Measurements from ENCODE around the gene HOXA11.

Gene HOXA11

DNA sequence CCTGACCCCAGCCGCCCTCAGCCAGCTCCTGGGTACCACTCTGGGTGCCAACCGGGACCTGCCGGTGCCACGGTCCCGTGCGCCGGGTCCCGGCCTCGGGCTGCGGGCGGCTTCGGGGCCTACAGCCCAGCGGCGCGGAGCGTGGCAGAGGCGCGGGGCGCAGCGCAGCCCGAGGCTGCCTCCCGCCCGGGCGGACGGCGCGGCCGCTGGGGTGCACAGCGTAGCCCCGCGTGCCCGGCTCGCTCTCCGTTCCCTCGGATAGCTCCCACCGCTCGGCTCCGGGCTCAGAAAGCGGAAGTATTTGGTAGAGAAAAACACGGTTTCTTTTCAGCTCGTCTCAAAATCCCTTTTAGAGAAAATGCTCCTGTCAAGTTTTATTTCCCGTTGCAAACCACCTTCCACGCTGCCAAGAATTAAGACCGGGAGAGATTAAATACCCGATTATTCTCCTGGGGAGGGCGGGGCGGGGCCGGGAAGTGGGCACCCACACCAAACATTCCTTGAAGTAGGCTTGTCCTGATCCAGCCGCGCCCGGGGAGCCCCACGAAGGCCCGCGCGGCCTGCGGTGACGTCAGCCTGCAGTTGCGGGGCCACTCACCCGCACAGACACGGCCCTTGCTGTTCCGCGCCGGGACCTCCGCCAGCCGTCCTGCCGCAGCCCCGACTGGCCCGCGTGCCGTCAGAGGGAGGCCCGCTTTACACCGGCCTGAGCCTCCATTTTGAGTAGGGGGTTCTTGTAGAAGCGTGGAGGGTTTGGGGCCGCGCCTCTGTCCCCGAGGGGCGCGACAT, 7.7 kb upstream of the HOXA11 start:
- no peak for DNase-seq

DNA sequence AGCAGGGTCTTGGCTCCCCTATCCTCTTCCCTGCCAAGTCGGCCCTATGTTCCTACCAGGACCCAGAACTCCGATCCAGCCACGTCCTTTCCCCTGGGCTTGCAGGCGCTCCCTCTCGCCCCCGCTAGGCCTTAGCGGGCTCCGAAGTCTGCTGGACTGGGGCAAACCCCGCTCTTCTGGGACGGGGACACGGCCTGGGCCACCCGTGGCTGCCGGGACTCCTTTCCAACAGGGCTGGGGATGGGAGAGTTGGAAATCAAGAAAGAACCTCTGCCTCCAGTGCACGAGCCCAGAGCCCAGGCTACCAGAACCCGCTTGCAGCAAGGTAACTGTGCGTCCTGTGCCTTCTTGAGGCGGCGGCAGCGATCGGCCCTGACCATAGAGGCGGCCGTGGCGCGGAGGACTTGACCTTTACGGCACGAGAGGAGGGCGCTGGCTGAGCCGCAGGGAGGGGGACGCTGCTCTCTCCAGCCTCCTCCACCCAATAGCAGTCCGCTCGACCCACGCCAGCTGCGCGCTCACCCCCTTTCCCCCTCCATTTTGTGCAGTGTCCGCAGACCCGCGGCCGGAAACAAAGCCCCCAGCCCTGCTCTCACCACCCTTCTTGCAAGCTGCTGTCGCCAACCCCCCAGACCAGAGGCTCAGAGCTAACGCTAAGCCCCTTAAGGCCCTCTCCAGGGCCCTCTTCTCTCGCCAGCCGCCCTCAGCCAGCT, 7.0 kb upstream of the HOXA11 start:
- no peak for DNase-seq

DNA sequence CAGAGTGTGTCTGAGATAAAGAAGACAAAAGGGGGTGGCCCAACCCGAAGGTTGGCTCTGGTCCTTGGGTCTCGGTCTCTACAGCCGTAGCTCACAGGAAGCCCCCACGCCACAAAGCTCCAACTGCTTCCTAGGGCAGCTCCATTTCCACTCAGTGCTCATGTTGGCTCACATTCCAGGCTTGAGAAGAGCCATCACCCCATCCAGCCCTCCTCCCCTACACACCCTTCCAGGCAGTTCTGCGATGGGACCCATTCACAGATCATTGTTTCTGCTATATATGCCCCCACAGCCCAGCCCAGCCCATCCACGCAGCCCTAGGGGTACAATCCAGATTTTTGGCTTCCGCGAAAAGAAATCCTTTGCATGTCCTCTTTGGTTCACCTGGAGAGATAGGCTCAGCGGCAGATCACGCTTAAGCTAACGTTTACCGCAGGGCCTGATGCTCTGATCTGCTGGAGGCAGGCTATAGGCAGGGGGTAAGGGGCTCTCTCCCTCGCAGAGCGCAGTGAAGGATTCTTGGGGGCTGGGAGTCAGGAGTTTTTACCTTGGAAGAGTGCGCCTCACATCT, 6.2 kb upstream of the HOXA11 start:
- no peak for DNase-seq

DNA sequence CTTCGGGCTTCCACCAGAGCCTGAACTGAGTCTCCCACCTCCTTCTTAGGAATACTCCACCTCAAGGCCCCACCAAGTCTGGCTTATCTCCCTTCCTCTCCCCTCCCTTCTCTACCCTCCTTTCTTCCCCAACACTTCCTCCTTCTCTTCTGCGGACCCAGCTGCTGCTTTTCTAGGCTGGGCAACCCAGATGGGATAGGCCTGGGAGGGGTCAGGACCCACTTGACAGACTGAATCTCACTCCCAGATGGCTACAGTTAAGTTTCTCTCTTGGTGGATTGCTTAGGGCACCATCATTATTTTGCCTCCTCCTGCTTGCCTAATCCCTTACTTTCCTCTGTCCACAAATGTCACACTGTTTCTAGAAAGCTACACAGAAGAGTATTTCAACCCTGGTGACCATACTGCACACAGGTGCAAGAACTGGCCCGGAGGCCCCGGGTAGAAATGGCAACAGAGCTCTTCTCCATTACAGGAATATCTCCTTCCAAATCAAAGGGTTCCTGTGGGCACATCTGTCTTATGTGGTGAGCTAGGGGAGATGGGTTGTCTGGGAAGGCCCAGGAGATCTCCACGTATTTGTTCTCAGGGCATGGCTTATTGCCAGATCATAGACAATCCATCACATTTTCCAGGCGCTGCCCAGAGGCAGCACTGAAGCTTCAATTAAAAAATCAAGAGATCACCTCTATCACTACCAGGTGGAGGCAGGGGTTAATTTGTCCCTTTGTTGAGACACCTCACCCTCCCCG, 5.1 kb upstream of the HOXA11 start:
- no peak for DNase-seq

GRCh38 chr7:27189295-27189996, 4.4 kb upstream of the HOXA11 start:
- no peak for DNase-seq

- no peak for DNase-seq
Observed at GRCh38 chr7:27188386-27189294, 3.6 kb upstream of the HOXA11 start.

DNA sequence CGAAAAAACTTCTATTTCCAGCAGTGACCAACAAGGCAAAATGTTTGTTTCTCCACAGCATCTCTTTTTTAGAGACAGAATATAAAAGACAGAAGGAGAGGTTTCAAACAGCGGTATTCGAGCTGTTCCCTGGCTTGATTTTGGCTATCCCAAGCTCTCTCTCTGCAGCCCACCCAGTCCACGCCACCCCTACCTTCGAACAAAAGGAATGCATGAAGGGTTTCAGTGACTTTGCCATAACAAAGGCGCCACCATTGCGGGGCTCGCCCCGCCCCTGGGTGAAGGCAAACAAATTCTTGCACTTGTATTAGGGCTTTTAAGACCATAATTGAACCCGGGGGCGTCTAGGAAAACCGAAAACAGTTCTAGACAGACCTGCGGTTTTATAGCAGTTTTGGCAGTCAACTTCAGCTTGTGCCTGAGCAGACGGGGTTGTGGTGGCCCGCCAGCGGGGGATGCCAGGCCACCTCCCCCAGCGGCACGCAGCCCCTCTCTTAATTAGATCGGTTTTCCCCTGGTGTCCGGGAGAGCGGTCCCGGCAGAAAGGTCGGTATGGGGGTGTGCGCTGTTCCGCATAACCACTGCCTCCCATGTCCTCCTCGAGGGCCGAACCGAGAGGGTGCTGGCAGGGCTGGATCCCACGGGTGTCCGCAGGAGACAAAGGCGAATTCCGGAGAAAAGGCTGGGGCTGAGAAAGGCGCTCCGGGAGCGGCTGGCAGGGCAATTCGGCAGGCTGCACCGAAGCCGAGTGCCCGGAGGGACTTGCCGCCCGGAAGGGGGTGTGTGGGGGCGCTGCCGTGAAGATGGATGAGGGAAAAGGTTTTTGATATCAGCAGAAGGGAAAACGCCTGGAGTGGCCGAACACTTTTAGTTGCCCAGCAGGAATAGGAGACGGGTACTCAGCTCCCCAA, 2.7 kb upstream of the HOXA11 start:
- DNase-seq, result no peak

- DNase-seq, result no peak
Observed at GRCh38 chr7:27186668-27187474, 1.8 kb upstream of the HOXA11 start.

- DNase-seq, result no peak
Observed at GRCh38 chr7:27185854-27186667, 1.0 kb upstream of the HOXA11 start.

DNA sequence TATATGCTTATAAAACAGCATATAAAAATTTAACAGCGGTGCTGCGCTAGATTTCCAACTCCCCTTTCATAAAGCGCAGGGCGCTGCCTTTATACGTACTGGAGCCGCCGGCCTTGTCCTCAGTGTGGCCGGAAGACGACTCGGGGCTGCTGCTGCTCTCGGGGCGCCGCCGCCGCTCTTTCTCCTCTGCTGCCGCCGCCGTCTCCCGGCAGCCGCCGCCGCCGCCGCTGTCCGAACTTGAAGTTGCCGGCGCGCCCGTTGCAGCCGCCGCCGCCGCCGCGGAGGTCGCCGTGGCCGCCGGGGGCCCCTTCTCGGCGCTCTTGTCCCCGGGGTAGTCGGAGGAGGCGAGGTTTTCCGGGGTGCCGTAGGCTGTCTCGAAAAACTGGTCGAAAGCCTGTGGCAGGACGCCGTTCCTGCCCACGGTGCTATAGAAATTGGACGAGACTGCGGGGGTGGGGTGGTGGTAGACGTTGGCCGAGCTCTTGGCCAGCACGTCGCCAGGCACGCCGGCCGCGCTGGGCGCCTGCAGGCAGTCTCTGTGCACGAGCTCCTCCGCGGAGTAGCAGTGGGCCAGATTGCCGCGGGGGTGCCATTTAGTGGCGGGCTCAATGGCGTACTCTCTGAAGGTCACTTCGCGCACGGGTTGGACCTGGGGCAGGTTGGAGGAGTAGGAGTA, 557 bp downstream of the HOXA11 start:
- DNase-seq, result no peak

DNA sequence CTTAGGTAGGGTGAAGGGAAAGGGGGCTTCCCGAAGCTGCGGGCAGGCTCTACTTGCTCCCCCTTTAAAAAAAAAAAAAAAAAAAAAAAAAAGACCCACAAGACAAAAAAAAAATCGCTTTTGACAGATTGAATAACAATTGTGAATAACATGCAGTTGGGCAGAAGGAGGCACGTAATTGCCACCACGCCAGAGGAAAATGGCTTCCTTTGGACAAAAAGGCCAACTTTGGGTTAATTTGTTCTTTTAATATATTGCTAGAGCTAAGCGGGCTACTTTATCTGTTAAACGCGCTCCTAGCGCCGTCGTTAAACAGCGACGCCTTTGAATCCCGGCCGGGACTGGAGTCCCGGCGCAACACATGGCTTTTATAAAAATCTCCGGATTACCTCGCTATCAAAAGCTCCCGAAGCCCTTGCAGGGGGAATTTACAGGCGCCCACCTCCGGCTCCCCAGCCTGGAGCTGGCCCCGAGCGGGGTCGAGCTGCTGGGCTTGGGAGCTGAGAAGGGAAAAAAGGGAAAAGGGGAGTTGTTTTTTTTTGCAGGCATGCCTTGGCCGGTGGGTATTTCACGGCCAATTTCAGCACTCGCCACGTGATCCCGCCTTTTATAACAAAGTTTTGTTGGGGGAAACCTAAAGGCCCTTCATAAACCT, 1.2 kb downstream of the HOXA11 start:
- DNase-seq, result no peak

- no peak for DNase-seq
Observed at GRCh38 chr7:27182861-27183681, 2.0 kb downstream of the HOXA11 start.

DNA sequence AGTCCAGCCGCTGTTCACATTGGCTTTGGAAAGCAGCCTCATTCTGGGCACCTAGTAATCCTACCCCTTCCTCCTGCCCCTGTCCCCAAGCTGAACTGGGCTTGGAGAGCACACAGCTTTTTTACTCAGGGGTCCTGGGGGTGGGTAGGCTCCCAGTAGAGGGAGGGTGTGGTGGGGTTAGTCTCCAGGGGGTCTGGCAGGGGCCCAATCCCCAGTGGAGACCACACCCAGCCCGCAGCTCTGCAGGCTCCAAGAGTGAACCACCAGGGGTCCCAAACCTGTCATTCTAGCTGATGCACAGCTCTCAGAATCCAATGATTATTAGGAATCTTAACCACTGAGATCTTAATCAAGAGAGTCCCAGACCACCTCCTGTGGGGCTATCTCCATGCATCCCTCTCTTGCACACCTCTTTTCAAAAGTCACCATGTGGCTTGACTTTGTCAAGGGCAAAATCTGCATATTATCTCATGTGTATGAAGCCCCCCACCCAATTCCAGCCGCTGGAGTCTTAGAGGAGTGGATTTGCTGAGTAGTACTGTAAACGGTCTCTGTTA, 2.7 kb downstream of the HOXA11 start:
- no peak for DNase-seq

GRCh38 chr7:27181795-27182275, 3.2 kb downstream of the HOXA11 start:
- no peak for DNase-seq

DNA sequence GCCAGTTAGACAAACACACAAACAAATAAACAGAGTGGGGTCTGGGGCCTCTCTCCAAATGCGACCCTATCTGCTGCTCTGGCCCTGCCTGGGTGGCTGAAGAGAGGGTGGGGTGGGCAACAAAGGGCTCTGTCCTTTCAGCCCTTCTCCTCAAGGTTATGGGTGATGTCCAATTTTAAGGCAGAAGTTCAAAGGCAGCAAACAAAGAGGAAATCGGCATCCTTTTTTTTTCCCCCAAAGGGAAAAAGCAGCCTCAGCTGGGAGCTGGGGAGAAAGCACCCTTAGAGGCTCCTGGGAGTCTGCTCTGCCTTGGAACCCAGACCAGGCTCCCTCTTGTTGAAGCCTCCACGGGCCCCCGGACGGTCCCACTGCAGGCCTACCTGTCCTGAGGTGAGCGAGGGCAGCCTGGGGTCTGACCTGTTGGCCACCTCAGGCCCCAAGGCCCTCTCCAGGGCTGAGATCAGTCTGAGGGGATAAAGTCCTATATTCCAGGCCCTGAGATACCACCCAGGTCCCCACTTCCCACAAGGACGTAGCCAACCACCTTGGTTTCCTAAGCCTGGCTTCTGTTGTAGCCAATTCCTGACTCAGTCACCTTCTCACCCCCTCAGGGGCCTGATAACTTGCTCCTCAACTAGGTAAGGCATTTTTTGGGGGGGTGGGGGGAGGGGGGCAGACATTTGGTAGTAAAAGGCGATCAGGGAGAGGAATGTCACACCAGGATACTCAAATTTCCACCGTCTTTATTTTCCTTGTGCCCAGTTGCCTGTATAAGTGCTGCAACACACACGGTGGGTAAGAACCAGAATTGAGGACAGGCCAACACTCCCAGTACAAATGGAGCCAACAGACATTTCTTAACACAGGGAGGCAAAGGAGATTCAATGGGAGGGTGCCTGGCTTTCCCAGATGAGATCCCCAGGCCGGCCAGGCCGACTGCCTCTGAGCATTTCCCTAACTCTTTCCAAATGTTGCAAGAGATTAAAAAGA, 4.3 kb downstream of the HOXA11 start:
- DNase-seq, result no peak
